GM18909 (cell line): ENCODE data around the gene PDZRN4.

Source experiments
- ATAC-seq: cut with Tn5 transposase; IDR thresholded peaks from one replicate; pipeline ENCODE4 v1.9.1; 2021; ENCODE audit warnings: mild to moderate bottlenecking; ENCODE audit not compliant: unreplicated experiment, poor library complexity

The PDZRN4 gene

DNA sequence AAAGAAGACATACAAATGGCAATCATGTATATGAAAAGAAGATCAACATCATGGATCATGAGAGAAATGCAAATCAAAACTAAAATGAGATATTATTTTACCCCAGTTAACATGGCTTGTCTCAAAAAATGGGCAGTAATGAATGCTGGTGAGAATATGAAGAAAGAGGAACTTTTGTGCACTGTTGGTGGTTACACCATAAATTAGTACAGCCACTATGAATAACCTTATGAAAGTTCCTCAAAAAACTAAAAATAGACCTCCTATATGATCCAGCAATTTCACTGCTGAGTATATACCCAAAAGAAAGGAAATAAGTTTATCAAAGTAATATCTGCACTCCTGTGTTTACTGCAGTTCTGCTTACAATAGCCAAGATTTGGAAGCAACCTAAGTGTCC lies 151.7 kb downstream of the PDZRN4 start:
- no peak for ATAC-seq

DNA sequence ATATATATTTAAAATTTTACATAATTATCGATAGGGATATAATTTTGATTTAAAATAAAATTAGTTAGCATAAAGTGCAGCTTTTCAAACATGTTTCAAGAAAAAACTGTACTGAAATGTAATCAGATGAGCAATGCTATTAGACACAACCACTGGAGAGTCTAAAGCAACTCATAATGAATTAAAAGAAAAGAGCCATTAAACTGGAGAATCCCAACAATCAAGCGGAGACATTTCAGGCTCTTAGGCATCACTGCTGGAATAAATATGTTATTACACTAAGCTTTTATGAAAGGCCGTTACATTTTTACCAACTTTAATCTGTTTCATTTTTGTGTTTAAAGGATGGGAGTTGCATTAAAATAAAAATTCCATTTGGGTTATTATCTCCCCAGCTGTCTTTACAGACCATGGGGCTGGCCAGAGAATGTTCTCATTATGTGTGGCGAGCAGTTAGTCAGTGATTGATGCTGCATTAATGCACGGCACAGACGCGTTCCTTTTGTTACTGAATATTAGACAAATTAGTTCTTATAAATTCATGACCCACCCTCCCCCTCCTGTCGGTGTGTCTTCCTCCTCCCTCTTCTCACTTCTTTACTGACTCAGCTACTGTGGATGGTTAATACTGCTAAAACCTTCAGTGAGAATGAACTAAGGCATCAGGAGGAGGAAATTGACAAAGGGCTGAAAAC lies 156.8 kb downstream of the PDZRN4 start:
- ATAC-seq = no peak

DNA sequence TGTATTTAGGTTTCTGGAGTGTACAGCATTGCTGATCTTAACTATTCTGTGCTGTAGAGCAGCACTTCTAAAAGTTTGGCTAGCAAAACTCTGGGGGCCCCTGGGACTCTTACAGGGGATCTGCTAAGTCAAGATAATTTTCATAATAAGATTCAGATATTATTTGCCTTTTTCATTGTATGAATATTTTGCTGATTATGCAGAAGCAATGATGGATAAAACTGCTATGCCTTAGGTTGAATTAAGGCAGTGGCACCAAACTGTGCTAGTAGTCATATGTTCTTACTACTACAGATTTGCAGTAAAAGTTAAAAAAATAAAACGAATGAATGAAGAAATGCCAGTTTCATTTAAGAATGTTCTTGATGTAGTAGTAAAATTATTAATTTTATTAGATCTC lies 160.1 kb downstream of the PDZRN4 start:
- no peak for ATAC-seq

DNA sequence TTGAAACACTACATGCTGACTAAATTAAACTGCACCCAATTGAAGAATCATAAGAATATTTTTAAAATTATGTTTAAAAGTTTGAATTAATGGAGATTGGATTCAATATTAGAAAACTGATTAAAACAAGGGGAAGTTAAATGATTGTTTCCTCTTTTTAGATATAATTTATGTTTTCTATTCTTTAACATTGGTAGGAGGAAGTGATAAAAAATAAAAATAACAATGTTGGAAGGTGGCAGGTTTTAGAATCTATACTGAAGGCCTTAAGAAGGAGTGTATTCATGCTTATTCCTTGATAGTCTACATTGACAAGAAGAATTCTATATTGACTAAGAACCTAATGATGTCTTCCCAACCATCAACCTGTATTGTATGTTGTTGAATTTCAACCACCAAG lies 168.1 kb downstream of the PDZRN4 start:
- ATAC-seq = no peak

DNA sequence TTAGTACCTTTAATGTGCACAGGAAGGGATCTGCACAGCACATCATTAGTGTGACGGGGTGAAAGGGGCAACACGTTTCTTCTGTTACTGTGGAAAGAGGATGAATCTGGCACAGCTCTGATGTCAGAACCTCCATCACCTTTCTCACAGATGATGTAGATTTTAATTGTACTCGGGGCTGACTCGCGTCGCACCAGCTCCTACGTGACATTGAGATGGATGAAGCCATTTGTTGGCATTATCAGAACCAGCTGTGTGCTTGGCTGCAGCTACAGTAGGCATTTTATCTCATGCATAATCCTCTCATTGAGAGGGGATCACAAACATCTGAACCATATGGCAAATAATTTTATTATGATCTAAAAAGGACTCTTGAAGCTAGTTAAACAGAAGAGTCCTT lies 173.6 kb downstream of the PDZRN4 start:
- no peak for ATAC-seq

DNA sequence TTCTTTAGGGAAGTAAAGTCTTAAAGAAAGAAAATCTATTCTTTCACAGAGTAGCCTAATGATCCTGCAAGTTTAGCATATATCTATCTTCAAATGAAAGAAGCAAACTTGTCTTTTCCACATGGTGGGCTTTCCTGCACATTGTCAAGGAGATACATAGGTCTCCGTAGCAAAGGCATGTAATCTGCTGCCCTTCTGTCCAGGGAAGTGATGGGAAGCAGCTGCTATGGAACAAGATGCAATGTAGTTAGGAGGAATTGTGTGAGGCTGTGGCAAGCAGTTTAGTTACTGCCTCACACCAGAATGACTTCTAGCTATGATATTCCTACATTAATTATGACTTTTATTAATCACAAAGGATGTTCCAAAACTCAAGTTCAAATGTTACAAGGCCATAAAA lies 174.4 kb downstream of the PDZRN4 start:
- no peak for ATAC-seq

DNA sequence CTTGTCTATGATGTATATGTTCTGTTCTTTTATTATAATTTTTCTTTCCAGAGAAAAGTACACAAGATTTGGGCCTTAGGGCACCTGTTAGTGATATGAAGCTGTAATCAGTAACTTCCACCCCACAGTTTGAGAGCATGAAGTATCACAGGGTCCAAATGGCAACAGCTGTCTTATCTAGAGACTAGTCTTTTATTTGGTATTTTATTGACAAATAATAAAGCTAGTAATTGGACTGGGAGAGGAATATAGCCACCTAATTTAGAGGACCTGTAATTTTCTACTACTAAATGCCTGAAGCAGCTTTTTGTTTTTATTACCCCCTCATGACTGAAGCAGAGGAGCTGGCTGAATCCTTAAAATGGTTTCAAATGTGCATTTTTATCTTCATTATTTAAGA lies 174.8 kb downstream of the PDZRN4 start:
- ATAC-seq = no peak

DNA sequence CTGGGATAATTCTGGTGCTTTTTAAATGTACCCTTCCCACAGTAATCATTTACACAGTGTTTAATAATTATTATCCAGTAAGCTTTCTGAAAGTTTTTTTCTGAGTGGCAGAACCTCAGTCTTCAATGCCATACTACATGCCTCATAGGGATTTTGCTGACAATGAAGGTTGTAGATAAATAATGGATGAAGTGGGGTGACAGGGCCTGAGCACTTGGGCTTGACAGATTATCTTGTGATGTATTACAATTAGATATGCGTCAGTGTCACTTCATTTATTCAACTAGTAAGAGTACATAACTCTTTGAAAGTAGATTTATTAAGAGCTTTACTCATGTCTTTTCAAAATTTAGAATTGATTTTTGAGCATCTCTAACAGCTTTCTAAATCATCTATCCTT lies 176.1 kb downstream of the PDZRN4 start:
- ATAC-seq = no peak

DNA sequence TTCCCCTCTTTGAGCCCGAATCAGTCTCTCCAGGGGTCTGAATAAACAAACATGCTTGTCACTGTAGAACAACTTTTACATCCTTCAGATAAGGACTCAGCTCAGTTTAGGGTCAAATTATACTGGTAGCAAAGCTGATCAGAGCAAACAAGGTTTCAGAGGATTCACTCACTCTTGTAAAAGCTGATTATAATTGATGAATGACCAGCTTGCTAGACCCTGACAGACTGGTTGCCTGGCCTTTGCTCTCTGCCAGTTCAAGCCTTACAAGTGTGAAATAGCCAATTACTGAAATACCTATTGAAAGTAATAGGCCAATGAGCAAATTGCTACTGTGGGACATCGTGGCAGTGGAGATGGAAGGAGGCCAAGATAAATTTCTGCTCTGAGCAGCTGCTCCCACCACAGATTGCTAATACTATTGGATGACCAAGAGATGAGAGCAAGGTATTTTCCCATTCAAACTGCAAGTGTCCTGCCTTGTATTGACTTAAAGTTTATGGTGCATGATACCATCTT lies 177.6 kb downstream of the PDZRN4 start:
- no peak for ATAC-seq

DNA sequence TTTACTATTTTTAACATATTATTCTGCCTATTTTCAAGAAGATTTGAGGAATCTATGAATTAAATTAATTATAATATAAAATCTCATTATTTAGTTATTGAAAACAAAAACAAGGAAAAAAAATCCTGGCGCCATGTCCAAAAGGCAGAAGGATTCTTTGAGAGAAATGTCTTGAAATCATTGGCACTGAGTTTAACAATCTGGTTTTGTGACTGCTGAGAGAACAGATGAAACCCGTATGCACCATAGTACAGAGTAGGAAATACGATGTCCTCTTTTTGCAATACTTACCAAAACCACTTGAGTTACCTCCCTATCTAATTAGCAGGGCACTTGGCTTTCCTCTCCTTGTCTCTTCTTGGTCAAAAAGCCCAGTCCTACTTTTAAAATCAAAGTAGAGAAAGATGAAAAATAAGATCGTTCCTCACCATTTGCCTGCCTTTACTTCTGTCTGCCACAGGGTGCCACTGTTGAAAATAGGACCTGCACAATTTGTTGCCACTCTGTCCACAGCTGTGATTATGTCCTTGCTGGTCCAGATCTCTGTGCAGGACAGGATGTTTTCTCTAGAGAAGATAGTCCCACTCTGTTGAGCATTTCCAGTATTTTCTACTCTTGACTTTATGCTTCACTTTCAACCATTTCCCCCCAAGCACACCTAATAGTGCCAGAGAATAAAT lies 179.7 kb downstream of the PDZRN4 start:
- no peak for ATAC-seq

DNA sequence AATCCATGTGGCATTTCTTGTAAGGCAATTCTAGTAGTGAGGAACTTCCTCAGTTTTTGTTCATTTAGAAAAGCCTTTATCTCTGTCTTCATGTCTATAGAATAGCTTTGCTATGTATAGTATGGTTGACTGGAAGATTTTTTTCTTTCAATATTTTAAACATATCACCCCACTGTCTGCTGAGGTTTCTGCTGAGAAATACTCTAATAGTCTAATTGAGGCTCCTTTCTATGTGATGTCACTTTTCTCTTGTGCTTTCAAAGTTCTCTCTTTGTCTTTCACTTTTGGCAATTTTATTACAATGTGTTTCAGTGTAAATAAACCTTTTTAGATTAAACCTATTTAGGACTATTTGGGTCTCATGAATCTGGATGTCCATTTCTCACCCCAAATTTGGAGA lies 192.8 kb downstream of the PDZRN4 start:
- ATAC-seq = no peak

DNA sequence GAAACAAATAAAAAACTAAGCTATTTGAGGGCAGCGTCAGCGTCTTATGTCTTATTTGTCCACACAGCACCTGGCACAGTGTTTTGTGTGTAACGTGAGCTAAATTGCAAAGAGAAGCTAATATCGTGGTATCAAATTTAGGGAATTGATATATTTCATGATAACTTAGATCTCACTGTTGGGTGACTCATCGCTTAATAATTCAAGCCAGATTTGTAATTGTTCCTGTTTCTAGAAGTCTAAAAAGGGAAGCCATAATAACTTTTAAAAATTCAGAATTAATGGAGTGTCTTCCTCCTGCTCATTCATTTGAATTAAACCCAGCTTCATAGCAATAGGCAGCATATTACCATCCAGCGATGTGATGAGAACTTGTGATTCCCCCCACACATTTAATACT lies 214.7 kb downstream of the PDZRN4 start:
- ATAC-seq = no peak

DNA sequence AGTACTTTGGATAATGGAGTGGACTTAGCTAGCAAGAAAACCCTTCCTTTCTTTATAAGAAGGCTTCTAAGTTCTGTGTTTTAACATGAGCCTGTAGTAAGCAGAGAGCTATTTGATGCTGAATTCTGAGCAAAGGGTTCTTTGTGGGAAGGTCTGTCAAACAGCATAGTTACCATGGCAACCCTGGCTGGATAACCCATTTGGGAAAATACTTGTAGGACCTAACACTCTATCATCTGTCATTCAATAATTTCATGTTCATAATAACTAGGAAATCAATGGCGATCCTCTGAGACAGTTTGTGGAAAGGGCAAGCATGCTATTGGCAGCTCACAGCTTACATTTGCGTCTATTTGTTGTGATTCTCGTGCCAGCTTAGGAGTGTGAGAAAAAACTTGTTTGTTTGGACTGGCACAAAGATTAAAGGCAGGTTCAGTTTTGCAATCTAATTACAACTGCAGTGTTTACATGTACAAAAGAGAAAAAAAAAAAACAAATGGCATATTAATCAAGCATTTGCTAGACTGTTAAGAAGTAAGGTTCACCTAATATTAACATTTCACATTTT lies 219.2 kb downstream of the PDZRN4 start:
- no peak for ATAC-seq

DNA sequence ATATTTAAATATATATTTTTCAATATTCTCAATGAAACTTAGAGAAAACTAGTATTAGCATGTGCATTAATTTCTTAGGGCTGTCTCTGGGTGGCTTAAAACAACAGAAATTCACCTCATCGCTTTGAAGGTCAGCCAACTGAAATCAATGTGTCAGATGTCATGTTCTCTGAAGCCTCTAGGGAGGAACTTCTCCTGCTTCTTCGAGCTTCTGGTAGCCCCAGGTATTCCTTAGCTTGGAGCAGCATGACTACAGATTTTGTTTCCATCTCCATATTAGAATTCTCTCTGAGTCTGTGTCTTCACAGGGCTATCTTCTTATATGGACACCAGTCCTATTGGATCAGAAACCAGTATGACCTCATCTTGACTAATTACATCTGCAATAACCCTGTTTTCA lies 221.5 kb downstream of the PDZRN4 start:
- no peak for ATAC-seq

DNA sequence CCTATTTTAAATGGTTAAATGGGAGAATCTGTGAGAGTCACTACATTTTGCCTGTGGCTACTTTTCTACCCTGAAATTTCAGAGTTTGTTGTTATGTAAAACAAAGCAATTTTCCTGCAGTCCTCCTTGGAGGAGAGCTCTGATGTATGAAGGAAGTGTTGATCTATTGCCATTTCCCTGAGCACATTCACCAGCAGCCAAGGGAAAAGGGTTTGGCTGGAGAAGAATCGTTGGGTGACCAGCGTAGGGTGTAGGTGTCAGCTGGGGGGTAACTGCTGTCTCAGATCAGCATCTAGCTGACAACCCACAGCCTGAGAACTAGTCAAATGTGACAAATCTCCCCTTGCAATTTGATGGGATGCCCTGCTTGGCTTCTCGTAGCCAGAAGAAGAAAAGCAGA lies 230.5 kb downstream of the PDZRN4 start:
- ATAC-seq = no peak

DNA sequence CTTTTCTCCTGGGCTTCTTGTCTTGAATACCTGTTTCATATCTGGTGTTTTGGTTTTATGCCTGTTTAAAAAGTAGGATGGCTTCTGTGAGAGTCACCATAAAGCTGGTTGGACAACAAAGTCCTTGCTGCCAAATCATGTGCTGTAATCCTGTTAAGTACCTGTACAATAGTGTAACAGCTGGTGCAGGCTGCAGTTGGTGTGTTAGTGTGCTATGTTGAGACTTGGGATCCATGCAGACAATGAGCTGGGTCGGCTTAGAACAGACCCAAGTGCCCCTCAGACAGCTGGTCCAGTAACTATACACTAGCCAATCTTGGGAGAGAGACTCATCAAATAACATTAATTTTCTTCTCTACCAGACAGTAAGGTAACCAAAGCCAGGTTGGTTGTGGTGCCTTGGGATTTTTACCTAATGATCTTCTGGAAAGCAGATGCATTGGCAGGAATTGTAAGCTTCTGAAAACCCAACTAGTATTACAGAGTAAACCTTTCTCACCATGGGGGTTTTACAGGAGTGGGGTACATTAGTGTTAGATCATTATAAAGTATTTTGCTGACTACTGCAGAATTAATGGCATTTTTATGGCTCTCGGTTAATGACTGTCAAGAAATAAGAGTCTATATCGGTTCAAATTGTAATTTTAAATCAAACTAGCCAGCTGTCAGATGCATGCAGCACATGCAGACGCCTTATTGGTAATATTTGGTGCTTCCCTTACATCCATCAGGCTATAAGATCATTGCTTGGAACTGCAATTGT lies 231.2 kb downstream of the PDZRN4 start:
- ATAC-seq = no peak

DNA sequence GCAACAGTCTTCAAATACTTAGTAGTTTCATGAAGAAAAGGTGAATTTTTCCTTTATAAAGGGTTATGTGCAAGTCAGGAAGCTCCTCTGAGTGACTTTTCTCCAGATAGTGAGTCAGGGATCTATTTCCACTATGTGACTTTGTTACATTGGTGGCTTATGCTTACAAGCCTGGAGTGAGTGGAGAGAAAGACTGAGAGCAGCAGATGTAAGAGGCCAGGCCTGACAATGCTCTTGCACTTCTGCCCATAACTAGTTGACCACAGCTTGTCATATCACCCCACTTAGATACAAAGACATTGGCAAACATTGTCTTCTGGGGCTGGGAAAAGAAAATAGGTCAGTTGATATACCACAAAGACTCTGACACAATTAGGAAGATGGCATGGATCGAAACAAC lies 236.5 kb downstream of the PDZRN4 start:
- no peak for ATAC-seq

DNA sequence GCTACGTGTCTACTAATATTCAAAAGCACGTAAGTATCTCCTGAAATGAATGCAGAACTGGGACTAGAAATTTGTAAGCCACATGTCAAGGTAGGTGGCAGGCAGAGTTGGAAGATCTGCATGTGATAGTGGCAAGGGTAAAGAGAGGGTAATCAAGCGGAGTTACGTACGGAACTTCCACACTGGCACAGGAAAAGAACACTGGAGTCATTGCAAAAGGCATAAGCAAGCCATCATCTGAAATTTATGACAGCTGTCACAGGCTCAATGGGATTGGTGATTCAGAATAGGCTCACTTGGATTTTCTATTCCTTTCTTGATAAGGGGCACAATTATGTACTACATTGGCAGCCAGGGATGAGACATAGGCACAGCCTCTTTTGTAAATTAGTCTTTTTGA lies 245.3 kb downstream of the PDZRN4 start:
- no peak for ATAC-seq

DNA sequence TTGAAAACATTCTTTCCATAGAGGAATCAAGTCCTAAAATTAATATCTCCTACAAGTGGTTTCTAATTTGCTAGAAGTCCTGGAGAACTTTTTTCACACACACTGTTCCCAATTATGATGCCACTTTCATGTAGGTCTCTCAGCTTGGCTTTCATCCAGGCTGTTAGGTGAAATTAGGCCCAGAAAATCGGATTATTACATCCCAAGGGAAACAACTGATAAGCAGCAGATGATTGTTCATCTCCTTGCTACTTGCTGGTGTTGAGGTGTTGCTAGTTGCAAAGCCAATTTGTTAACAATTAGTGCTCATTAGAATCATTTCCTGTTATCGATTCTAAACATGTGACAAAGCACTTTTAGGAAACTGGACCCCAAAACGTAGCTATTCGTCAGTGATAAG lies 248.0 kb downstream of the PDZRN4 start:
- ATAC-seq = no peak

DNA sequence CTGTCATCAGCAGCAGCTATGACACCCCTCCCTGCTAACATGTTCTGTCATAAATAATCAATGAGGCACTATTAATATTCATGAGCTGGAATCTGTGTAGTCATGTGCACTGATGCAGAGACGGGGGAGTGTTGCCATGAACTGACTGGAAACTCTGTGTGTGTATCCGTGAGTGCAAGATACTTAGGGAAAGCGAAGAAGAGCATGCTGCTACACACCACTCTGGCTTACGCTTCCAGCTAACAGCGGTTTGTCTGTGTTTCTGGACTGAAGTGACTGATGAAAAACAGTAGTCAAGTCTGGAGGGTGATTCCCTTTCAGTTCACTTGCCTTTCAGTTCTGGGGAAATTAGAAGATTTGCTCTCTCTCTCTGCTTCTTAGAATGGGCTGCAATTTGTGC lies 249.4 kb downstream of the PDZRN4 start:
- no peak for ATAC-seq
